Skin epidermis (tissue), 12 donors: Measurements from ENCODE around the gene RAB9A.
"Not testable (repeated sequence)": the region's sequence is repeated elsewhere in the genome, so short reads cannot be mapped to it uniquely, and the experiment has no call there.

Source experiments
- H3K27ac ChIP-seq, 21 experiments: fragments of 200-600 bp; sonication (generic) in 11 of 21; one replicate each; pipeline ENCODE4 v1.5.0; 2020; ENCODE audit warnings: mild to moderate bottlenecking in 3 of 21, inconsistent platforms in 2 of 21, moderate library complexity in 2 of 21
- H3K4me3 ChIP-seq, 7 experiments: fragments of 200-600 bp; sonication (generic) in 2 of 7; one replicate each; pipeline ENCODE4 v1.5.0; 2020; ENCODE audit warnings: inconsistent platforms in 2 of 7, mild to moderate bottlenecking in 2 of 7, moderate library complexity in 1 of 7

Gene RAB9A

GRCh38 chrX:13697455-13697854 is 8.5 kb downstream of the RAB9A start:
- H3K27ac ChIP-seq: no peak overlapping the region
- no peak overlapping the region for H3K4me3 ChIP-seq

DNA sequence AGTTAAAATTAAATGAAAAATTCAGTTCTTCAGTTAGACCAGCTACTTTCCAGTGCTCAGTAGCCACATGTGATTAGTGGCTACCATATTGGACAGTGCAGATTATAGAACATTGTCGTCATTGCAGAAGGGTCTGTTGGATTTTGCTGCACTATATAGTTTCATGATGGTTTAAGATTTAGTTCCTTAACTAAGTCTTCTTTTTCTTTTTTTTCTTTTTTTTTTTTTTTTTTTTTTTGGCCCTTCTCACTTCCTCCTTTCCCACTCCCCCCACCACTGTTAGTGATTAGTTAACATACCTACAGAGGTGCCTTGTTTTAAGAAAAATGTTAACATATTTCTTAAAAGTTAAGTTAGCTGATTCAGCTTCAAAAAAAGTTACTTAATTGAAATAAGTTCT is 9.0 kb downstream of the RAB9A start:
- Histone ChIP-seq H3K4me3 (no peak overlapping the region), H3K27ac (no peak overlapping the region)

GRCh38 chrX:13698432-13698831 is 9.5 kb downstream of the RAB9A start:
- H3K27ac ChIP-seq: peak overlapping the region in 1 of 21 experiments; percentile 26
- no peak overlapping the region for H3K4me3 ChIP-seq

- Histone ChIP-seq H3K4me3 (no peak overlapping the region), H3K27ac (peak overlapping the region in 1 of 21 experiments; percentile 26)
These were observed 10.4 kb downstream of the RAB9A start for GRCh38 chrX:13699183-13699826.

- Histone ChIP-seq H3K4me3 (no peak overlapping the region), H3K27ac (no peak overlapping the region)
These were observed 11.5 kb downstream of the RAB9A start for GRCh38 chrX:13700380-13700779.

GRCh38 chrX:13702111-13702789 is 13.3 kb downstream of the RAB9A start:
- Histone ChIP-seq H3K4me3 (no peak overlapping the region), H3K27ac (peak overlapping the region in 2 of 21 experiments; percentile 14 to 16)

DNA sequence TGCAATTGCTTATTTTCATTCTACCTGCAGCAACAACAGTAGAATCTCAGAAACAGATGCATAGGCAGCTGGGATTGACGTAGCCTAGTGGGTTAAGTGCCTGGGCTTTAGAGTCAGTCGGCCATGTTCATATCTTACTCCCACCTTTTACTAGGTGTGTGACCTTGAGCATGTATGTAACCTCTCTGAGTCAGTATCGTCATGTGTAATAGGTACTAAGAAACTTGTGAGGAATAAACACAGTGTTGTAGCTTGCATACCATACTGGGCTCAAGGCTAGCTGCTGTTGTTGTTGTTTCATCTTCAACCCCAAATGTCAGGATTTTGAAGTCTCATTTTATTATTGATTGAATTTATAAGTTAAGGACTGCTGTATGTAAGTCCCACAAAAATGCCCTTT is 14.2 kb downstream of the RAB9A start:
- Histone ChIP-seq H3K27ac (no peak overlapping the region), H3K4me3 (no peak overlapping the region)

GRCh38 chrX:13703589-13703988 is 14.7 kb downstream of the RAB9A start:
- Histone ChIP-seq H3K27ac (no peak overlapping the region), H3K4me3 (no peak overlapping the region)

- Histone ChIP-seq H3K27ac (no peak overlapping the region), H3K4me3 (no peak overlapping the region)
These were observed 22.2 kb downstream of the RAB9A start for GRCh38 chrX:13711141-13711540.

GRCh38 chrX:13716455-13716854 is 27.5 kb downstream of the RAB9A start:
- Histone ChIP-seq H3K27ac (no peak overlapping the region), H3K4me3 (no peak overlapping the region)

DNA sequence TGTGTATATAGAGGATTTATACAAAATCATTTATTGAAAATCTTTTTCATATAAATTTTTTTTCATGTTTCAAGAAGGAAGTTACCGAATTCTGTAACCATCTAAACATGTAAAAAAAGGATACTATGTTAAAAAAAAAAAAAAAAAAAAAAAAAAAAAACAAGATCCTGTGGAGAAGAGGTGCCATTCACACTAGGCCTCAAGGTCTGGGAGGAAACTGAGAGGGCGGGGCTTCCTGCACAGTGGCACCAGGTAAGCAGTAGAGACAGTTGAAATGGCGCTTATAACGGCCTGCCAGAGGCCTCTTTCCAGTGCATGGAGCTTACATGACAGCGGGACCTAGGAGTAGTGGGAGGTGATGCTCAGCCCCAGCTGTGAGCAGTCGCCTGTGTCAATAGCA is 28.0 kb downstream of the RAB9A start:
- Histone ChIP-seq H3K4me3 (no peak overlapping the region), H3K27ac (peak overlapping the region in 2 of 21 experiments; percentile 47 to 58)

- H3K27ac ChIP-seq: peak overlapping the region in 7 of 21 experiments; percentile 1 to 58 (median 32)
- no peak overlapping the region for H3K4me3 ChIP-seq
These were observed 29.0 kb downstream of the RAB9A start for GRCh38 chrX:13717700-13718472.

DNA sequence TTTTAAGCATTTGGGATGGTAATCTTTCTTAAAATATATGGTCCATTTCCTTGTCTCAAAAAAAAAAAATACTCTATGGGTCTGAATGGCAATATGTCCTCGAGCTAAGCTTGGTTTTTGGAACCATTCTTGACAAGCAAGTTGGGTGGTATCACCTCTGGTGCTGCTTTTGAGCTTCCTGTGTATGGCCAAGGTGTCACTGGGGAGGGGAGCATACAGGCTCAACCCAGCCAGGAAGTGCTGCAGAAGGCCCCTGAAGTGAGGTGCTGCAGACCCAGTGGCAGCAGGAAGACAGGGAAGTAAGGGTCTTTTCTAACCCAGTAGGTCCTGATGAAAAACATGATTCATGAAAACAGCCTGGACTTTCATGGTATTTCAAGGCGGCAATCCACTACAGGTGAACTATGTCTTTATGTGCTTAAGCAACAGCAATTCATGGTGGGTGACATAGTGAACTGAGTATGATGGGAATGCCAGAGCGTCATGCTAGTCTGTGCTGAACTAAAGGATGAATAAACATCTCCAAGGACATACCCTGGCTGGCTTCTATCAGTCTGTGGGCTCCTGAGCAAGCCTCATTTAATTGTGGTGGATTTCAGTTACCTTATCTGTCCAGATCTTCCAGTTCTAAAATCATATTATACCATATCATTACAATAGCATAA is 30.4 kb downstream of the RAB9A start:
- no peak overlapping the region for H3K4me3 ChIP-seq
- no peak overlapping the region for H3K27ac ChIP-seq

- no peak overlapping the region for H3K27ac ChIP-seq
These were observed 32.4 kb downstream of the RAB9A start for GRCh38 chrX:13721371-13721770.

GRCh38 chrX:13721819-13722519 is 33.0 kb downstream of the RAB9A start:
- Histone ChIP-seq H3K4me3 (no peak overlapping the region), H3K27ac (no peak overlapping the region)

More at GRCh38 chrX:13721371-13721770, 32.4 kb downstream of the RAB9A start:
- no peak overlapping the region for H3K4me3 ChIP-seq

DNA sequence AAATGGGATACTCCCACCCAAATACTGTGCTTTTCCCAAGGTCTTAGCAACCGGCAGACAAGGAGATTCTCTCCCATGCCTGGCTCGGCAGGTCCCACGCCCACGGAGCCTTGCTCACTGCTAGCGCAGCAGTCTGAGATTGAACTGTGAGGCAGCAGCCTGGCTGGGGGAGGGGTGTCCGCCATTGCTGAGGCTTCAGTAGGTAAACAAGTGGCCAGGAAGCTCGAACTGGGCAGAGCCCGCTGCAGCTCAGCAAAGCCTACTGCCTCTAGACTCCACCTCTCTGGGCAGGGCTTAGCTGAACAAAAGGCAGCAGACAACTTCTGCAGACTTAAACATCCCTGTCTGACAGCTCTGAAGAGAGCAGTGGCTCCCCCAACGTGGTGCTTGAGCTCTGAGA is 36.0 kb downstream of the RAB9A start:
- peak overlapping the region in 1 of 21 experiments; percentile 51 for H3K27ac ChIP-seq
- H3K4me3 ChIP-seq: not testable (repeated sequence)

- H3K27ac ChIP-seq, H3K4me3 ChIP-seq: not testable (repeated sequence)
These were observed 37.7 kb downstream of the RAB9A start for GRCh38 chrX:13726583-13726982.

DNA sequence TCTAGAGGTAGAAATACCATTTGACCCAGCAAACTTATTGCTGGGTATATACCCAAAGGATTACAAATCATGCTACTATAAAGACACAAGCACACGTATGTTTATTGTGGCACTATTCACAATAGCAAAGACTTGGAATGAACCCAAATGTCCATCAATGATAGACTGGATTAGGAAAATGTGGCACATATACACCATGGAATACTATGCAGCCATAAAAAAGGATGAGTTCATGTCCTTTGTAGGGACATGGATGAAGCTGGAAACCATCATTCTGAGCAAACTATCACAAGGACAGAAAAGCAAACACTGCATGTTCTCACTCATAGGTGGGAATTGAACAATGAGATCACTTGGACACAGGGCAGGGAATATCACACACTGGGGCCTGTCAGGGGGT is 41.6 kb downstream of the RAB9A start:
- not testable (repeated sequence) for H3K27ac ChIP-seq

GRCh38 chrX:13732246-13733067 is 43.5 kb downstream of the RAB9A start:
- Histone ChIP-seq H3K27ac (peak overlapping the region in 6 of 21 experiments; percentile 10 to 50 (median 30)), H3K4me3 (no peak overlapping the region)

More for the DNA sequence above, 41.6 kb downstream of the RAB9A start:
- not testable (repeated sequence) for H3K4me3 ChIP-seq
